Measurements from ENCODE around the gene F8. TPM values are rescaled to one million over a fixed set of nuclear protein-coding genes. Genes with fewer than 3 reads are reported as not detected.
"Not testable (repeated sequence)": the region's sequence is repeated elsewhere in the genome, so short reads cannot be mapped to it uniquely, and the experiment has no call there.

Gene F8
- total RNA-seq, 4 donors from 2014 or later: 12.5 to 26.5 (median 19.1) TPM

DNA sequence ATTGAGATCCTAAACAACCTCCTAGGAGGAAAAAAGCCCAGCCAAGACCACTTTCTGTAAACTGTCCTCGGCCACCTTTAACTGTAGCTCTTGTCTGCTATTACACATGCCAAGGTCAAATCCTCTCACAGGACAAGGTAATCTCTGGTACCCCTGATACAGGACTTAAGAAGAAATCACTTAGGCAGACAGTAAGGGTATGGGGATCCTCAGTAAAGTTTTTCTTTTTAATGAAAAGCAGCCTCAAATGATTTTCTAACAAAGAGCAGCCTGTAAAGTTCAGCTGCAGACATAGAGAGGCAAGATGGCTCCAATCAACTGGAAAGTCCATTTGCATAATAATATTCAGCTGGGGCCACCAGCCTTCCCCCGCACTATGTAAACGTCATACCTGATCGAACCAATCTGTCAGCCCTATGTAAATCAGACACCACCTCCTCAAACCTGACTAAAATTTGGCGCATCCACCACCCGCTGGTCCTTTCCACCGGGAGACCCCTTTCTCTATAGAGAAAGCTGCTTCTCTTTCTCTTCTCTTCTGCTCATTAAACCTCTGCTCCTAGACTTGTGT lies 202.7 kb downstream of the F8 start:
- Histone ChIP-seq H3K36me3 (no peaks in the 10 kb centered on the region), H3K27me3 (no peaks in the 10 kb centered on the region), H3K4me3 (no peak overlapping the region), H3K27ac (no peak overlapping the region), H3K4me1 (no peaks in the 10 kb centered on the region), H3K9me3 (no peaks in the 10 kb centered on the region)
- WGBS, 2 donors (ENCODE audit: low coverage in 1 of 2): 81 to 85% methylated on average over 5 to 6 of the region's 7 CpGs
- TF ChIP-seq, protein P1, sequence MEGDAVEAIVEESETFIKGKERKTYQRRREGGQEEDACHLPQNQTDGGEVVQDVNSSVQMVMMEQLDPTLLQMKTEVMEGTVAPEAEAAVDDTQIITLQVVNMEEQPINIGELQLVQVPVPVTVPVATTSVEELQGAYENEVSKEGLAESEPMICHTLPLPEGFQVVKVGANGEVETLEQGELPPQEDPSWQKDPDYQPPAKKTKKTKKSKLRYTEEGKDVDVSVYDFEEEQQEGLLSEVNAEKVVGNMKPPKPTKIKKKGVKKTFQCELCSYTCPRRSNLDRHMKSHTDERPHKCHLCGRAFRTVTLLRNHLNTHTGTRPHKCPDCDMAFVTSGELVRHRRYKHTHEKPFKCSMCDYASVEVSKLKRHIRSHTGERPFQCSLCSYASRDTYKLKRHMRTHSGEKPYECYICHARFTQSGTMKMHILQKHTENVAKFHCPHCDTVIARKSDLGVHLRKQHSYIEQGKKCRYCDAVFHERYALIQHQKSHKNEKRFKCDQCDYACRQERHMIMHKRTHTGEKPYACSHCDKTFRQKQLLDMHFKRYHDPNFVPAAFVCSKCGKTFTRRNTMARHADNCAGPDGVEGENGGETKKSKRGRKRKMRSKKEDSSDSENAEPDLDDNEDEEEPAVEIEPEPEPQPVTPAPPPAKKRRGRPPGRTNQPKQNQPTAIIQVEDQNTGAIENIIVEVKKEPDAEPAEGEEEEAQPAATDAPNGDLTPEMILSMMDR (IDR thresholded peaks at IDR 0.05): no peak
- TF ChIP-seq POLR2AphosphoS5 (IDR thresholded peaks at IDR 0.05) (no peak), POLR2A (IDR thresholded peaks at IDR 0.05) (no peak), EP300 (IDR thresholded peaks at IDR 0.05) (no peak)
- ATAC-seq: no peak

- TF ChIP-seq POLR2AphosphoS5 (IDR thresholded peaks at IDR 0.05) (no peak), EP300 (IDR thresholded peaks at IDR 0.05) (no peak), POLR2A (IDR thresholded peaks at IDR 0.05) (no peak)
- TF ChIP-seq, protein P1 (IDR thresholded peaks at IDR 0.05): no peak
- Histone ChIP-seq H3K4me3 (no peak overlapping the region), H3K27ac (no peak overlapping the region), H3K4me1 (no peaks in the 10 kb centered on the region), H3K36me3 (no peaks in the 10 kb centered on the region), H3K9me3 (no peaks in the 10 kb centered on the region), H3K27me3 (no peaks in the 10 kb centered on the region)
- WGBS, 2 donors (ENCODE audit: low coverage in 1 of 2): 23 to 70% methylated on average over 8 to 9 of the region's 11 CpGs
- ATAC-seq: no peak
Observed at GRCh38 chrX:154818916-154819770, 203.4 kb downstream of the F8 start.

DNA sequence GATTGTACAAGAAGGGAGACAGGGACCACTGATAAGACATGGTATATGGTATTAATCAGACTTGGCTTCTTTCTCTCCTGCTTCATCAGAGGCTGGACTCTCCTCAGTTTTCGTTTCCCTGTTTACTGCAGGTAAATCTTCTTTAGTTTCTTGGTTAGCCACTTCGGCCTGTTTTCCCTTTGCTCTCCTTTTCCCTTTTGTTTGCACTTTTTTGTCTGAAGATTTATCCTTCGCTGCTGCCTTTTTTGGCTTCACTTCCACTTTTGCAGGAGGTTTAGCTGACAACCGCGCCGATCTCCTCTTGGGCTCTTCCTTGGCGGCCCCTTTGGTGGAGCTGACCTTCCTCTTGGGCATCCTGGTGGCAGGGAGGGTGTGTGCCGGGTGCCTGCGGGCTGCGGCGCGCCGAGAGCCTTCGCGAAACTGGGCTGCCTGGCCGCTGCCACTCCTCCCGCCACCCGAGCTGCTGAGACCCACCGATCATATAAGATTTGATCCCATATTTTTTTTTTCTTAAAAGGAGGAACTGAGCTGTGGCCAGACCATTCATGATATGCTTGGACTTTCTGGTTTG lies 205.4 kb downstream of the F8 start:
- not testable (repeated sequence) for H3K27me3 ChIP-seq, H3K27ac ChIP-seq, H3K4me3 ChIP-seq, H3K9me3 ChIP-seq, H3K4me1 ChIP-seq, ATAC-seq, H3K36me3 ChIP-seq
- WGBS, 2 donors (ENCODE audit: low coverage in 1 of 2): 93 to 96% methylated on average over 7 to 9 of the region's 19 CpGs

DNA sequence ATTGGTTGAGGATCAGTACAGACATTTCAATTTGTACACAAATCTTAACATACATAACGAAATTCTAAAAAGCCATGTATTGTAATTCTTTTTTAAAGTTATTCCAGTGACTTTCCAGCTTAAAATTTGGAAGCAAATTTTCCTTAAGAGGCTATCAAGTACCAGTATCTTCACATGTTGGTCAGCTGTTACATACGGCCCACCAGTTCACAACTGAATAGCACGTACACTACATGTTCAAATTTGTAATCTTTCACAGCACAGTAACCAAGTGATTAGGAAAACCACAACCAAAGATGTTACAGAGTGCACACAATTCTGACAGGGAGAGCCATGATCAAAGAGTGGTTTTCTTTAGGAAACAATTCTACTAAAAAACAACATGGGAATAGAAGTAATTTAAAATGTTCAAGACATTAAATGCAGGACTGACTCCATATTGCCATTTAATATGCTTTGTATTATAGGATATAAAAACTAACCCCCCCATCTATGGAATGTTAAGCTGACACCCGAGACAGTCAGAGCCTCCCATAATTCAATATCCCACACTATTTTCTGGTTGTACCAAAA lies 206.1 kb downstream of the F8 start:
- H3K4me3 ChIP-seq, H3K36me3 ChIP-seq, H3K4me1 ChIP-seq, H3K9me3 ChIP-seq, ATAC-seq, H3K27me3 ChIP-seq, H3K27ac ChIP-seq: not testable (repeated sequence)
- 64 to 76% methylated on average over 4 of the region's 4 CpGs for WGBS, 2 donors (ENCODE audit: low coverage in 1 of 2)

GRCh38 chrX:154815274-154815818 lies 207.2 kb downstream of the F8 start:
- Histone ChIP-seq H3K9me3 (no peaks in the 10 kb centered on the region), H3K27me3 (no peaks in the 10 kb centered on the region), H3K36me3 (no peaks in the 10 kb centered on the region), H3K27ac (no peak overlapping the region), H3K4me3 (no peak overlapping the region), H3K4me1 (no peaks in the 10 kb centered on the region)
- 51 to 70% methylated on average over 4 to 5 of the region's 5 CpGs for WGBS, 2 donors (ENCODE audit: low coverage in 1 of 2)
- ATAC-seq: no peak
- no peak for TF ChIP-seq POLR2A (IDR thresholded peaks at IDR 0.05)
- TF ChIP-seq, protein P1 (IDR thresholded peaks at IDR 0.05): no peak
- TF ChIP-seq EP300 (IDR thresholded peaks at IDR 0.05): no peak
- no peak for TF ChIP-seq POLR2AphosphoS5 (IDR thresholded peaks at IDR 0.05)
